ENCODE measurements around the gene RBM15B. TPM values are rescaled to one million over a fixed set of nuclear protein-coding genes. Genes with fewer than 3 reads are reported as not detected.

The RBM15B gene
- total and polyA plus RNA-seq, 9 of the 15 experiments (the other 6 are each of a cell fraction or from before 2014, with no cell fraction given): 1.8 to 21.0 (median 10.5) TPM

- Histone ChIP-seq H3K9me3 (replicated peaks; ENCODE audit: control insufficient read depth, insufficient read depth, low read depth, low read length) (no peaks in the 10 kb centered on the region), H3K4me2 (ENCODE audit: insufficient read depth, low read length) (no peak overlapping the region), H3K36me3 (ENCODE audit: control insufficient read depth, insufficient read depth, low read length) (no peaks in the 10 kb centered on the region), H3K4me3 (no peak overlapping the region), H2AFZ (ENCODE audit: low read depth, low read length) (no peak overlapping the region), H3K4me1 (replicated peaks in 1 of 2; ENCODE audit: control insufficient read depth in 2 of 2, insufficient read depth in 2 of 2, low read length in 2 of 2) (no peaks in the 10 kb centered on the region), H3K9me1 (ENCODE audit: control insufficient read depth, insufficient read depth, low read length) (no peaks in the 10 kb centered on the region), H4K20me1 (replicated peaks; ENCODE audit: control insufficient read depth, insufficient read depth, low read length) (no peaks in the 10 kb centered on the region), H3K27me3 (ENCODE audit: control insufficient read depth in 2 of 2, insufficient read depth in 2 of 2, low read length in 2 of 2) (peaks cover 0 to 12% of the 10 kb centered on the region in 2 experiments; a peak in 2 of 5 replicates), H3K9ac (ENCODE audit: insufficient read depth in 1 of 2, low read depth in 2 of 2, low read length in 2 of 2) (no peak overlapping the region), H3K27ac (ENCODE audit: extremely low read depth, low read depth, low read length) (no peak overlapping the region), H3K79me2 (ENCODE audit: control insufficient read depth, insufficient read depth, low read length) (no peaks in the 10 kb centered on the region)
- TF ChIP-seq NCOA6 (IDR thresholded peaks at IDR 0.05): no peak
- no peak for TF ChIP-seq ZNF57 (CRISPR knock-in tag; IDR thresholded peaks at IDR 0.05)
- TF ChIP-seq NR2C1 (IDR thresholded peaks at IDR 0.05): no peak
- no peak for TF ChIP-seq NR2C1 (tag; IDR thresholded peaks at IDR 0.05)
- no peak for TF ChIP-seq FOXP1 (CRISPR knock-in tag; IDR thresholded peaks at IDR 0.05)
- no peak for TF ChIP-seq CBX2 (IDR thresholded peaks at IDR 0.05; ENCODE audit: insufficient read depth, low read length, poor library complexity, severe bottlenecking)
- no peak for TF ChIP-seq ZNF263 (CRISPR knock-in tag; IDR thresholded peaks at IDR 0.05; ENCODE audit: borderline replicate concordance)
- TF ChIP-seq U2AF2 (optimal IDR thresholded peaks at IDR 0.05; ENCODE audit: low read depth, low read length): no peak
- no peak for TF ChIP-seq MYC (IDR thresholded peaks at IDR 0.05; ENCODE audit: low read depth, low read length)
- TF ChIP-seq MYC (CRISPR knock-in tag; IDR thresholded peaks at IDR 0.05; ENCODE audit: borderline replicate concordance, low read depth): no peak
- no peak for TF ChIP-seq ZNF512 (tag; IDR thresholded peaks at IDR 0.05)
- no peak for TF ChIP-seq GABPA (tag; conservative IDR thresholded peaks at IDR 0.05; ENCODE audit: low read depth)
- no peak for TF ChIP-seq ZNF140 (CRISPR knock-in tag; IDR thresholded peaks at IDR 0.05)
- no peak for TF ChIP-seq ZBTB11 (CRISPR knock-in tag; IDR thresholded peaks at IDR 0.05)
- no peak for TF ChIP-seq PHB (CRISPR knock-in tag; IDR thresholded peaks at IDR 0.05)
- DNase-seq (ENCODE audit: extremely low read depth in 1 of 4, low spot score in 3 of 4) (no peak), FAIRE-seq (no peak), ATAC-seq (no peak)
- POLR2A ChIA-PET: interaction anchor here (0.6 to 0.7 kb wide), 2 partner anchors 8 to 19 kb away, joined by 3 read pairs; no protein-coding TSS in a partner anchor
- BruUV-seq (replicated peaks): no TSS peak
- in situ Hi-C loops (cut with MboI): no loop called here
- WGBS (ENCODE audit: insufficient coverage, low coverage, missing lambda C conversion rate): 0% methylated on average over 6 of the region's 6 CpGs
- intact Hi-C loops (cut with micrococcal nuclease): no loop called here
- CTCF ChIA-PET (ENCODE audit: low intra/inter-chr PET ratio): no interaction called here
Measured at GRCh38 chr3:51361746-51362145, 29.3 kb upstream of the RBM15B start.

Measured in K562 (cell line).